GM12865 (cell line): Measurements from ENCODE around the gene ATXN2L.
"Not testable (repeated sequence)": the region's sequence is repeated elsewhere in the genome, so short reads cannot be mapped to it uniquely, and the experiment has no call there.

Experiments used
- DNase-seq: peaks from one replicate; pipeline ENCODE4 v3.0.0; 2010; ENCODE audit warnings: low read depth
- H3K4me3 ChIP-seq: 2 replicates; pipeline ENCODE4 v1.5.1; 2011; ENCODE audit warnings: mild to moderate bottlenecking, low read depth, low read length, control low read depth
- TF ChIP-seq, protein P1 (sequence below): IDR thresholded peaks from 2 replicates; pipeline ENCODE4 v1.5.1; 2011; ENCODE audit warnings: low read length, control low read depth, low read depth, inconsistent platforms; ENCODE audit not compliant: insufficient read depth; ENCODE audit errors: missing control alignments

The ATXN2L gene, protein sequence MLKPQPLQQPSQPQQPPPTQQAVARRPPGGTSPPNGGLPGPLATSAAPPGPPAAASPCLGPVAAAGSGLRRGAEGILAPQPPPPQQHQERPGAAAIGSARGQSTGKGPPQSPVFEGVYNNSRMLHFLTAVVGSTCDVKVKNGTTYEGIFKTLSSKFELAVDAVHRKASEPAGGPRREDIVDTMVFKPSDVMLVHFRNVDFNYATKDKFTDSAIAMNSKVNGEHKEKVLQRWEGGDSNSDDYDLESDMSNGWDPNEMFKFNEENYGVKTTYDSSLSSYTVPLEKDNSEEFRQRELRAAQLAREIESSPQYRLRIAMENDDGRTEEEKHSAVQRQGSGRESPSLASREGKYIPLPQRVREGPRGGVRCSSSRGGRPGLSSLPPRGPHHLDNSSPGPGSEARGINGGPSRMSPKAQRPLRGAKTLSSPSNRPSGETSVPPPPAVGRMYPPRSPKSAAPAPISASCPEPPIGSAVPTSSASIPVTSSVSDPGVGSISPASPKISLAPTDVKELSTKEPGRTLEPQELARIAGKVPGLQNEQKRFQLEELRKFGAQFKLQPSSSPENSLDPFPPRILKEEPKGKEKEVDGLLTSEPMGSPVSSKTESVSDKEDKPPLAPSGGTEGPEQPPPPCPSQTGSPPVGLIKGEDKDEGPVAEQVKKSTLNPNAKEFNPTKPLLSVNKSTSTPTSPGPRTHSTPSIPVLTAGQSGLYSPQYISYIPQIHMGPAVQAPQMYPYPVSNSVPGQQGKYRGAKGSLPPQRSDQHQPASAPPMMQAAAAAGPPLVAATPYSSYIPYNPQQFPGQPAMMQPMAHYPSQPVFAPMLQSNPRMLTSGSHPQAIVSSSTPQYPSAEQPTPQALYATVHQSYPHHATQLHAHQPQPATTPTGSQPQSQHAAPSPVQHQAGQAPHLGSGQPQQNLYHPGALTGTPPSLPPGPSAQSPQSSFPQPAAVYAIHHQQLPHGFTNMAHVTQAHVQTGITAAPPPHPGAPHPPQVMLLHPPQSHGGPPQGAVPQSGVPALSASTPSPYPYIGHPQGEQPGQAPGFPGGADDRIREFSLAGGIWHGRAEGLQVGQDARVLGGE

GRCh38 chr16:28822520-28823290 lies at the start of gene ATXN2L:
Gene ATXN2L (plus strand): TSS chr16:28822999. CDS start chr16:28823260, 261 bp downstream.
- DNase-seq, result peak; percentile 99
- peak within 1 kb of the TSS; percentile 65 for H3K4me3 ChIP-seq
- TF ChIP-seq, protein P1, sequence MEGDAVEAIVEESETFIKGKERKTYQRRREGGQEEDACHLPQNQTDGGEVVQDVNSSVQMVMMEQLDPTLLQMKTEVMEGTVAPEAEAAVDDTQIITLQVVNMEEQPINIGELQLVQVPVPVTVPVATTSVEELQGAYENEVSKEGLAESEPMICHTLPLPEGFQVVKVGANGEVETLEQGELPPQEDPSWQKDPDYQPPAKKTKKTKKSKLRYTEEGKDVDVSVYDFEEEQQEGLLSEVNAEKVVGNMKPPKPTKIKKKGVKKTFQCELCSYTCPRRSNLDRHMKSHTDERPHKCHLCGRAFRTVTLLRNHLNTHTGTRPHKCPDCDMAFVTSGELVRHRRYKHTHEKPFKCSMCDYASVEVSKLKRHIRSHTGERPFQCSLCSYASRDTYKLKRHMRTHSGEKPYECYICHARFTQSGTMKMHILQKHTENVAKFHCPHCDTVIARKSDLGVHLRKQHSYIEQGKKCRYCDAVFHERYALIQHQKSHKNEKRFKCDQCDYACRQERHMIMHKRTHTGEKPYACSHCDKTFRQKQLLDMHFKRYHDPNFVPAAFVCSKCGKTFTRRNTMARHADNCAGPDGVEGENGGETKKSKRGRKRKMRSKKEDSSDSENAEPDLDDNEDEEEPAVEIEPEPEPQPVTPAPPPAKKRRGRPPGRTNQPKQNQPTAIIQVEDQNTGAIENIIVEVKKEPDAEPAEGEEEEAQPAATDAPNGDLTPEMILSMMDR, result no peak

GRCh38 chr16:28781697-28782096 lies 41.1 kb upstream of the ATXN2L start:
- H3K4me3 ChIP-seq, DNase-seq: not testable (repeated sequence)

- not testable (repeated sequence) for H3K4me3 ChIP-seq, DNase-seq
Measured at GRCh38 chr16:28782357-28782756, 40.4 kb upstream of the ATXN2L start.

DNA sequence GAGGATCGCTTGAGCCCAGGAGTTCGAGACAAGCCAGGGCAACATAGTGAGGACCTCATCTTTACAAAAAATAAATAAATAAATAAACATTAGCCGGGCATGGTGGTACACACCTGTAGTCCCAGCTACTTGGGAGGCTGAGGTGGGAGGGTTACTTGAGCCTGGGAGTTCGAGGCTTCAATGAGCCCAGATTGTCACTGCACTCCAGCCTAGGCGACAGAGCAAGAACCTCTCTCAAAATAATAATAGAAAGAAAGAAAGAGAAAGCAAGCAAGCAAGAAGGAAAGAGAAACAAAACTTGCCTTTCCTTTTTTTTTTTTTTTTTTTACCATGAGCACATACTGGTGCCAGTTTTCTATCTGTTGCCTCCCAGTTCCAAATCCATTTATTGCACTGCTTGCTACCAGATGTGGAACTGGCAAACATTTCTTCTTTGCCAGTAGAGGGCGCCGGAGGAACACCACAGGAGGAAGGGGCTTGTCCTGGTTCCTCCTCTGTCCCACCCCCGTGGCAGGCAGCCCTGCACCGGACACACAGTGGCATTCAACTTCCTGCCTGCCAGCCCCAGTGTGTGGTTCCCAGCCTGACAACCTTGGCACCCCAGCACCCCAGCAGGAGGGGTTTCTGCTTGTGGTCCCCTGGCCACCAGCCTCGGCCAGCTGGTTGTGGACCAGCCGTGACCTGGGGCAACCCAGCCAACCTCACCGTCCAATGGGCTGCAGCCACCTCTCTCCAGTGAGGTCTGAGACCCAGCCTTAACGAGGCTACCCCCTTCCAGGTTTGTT lies 20.4 kb upstream of the ATXN2L start:
- H3K4me3 ChIP-seq, result not testable (repeated sequence)
- TF ChIP-seq, protein P1, result peak; percentile 33
- peak; percentile 83 for DNase-seq

- not testable (repeated sequence) for DNase-seq, H3K4me3 ChIP-seq
Measured at GRCh38 chr16:28807445-28808120, 15.2 kb upstream of the ATXN2L start.

- TF ChIP-seq, protein P1, result no peak
- DNase-seq, result no peak
- no peak overlapping the region for H3K4me3 ChIP-seq
Measured at GRCh38 chr16:28820016-28820415, 2.8 kb upstream of the ATXN2L start.

GRCh38 chr16:28820546-28820945 lies 2.3 kb upstream of the ATXN2L start:
- not testable (repeated sequence) for DNase-seq, H3K4me3 ChIP-seq
